HCT116 (cell line): ENCODE data around the gene GID4. TPM values are rescaled to one million over a fixed set of nuclear protein-coding genes. Genes with fewer than 3 reads are reported as not detected.

Source experiments
- ATAC-seq: fragments of 200-7000 bp; cut with Tn5 transposase; 2 replicates; pipeline ENCODE4 v1.9.1; 2020; ENCODE audit warnings: mild to moderate bottlenecking, moderate library complexity
- BruUV-seq: library from RNA; stranded (reverse); fragments of 400-500 nt; replicated peaks from 2 replicates; lab custom pipeline; 2021; lab: Mats Ljungman, UMichigan
- CTCF ChIA-PET: fragments of 300-600 bp; sonication (Branson Sonifier 250); formaldehyde crosslinking; loops from one replicate; lab custom pipeline; 2021; ENCODE audit warnings: antibody characterized with exemption; lab: Charles Lee
- POLR2A ChIA-PET: fragments of 300-600, 350-600 bp; sonication (Branson Sonifier 250); formaldehyde crosslinking; loops from one replicate; lab custom pipeline; 2021; ENCODE audit warnings: antibody characterized with exemption; lab: Charles Lee
- RAD21 ChIA-PET, 2 experiments: fragments of 300-600 bp; sonication (Branson Sonifier 250); formaldehyde crosslinking; loops; one replicate each; lab custom pipeline; 2023; ENCODE audit warnings: low total read pairs in 2 of 2; ENCODE audit not compliant: uncharacterized antibody in 2 of 2, unreplicated experiment in 2 of 2, low non-redundant PET in 1 of 2; lab: Charles Lee
- DNase-seq: peaks from one replicate; pipeline ENCODE4 v3.0.0-alpha.2; 2010; ENCODE audit warnings: low read depth, low spot score
- H2AFZ ChIP-seq: fragments of 200-600 bp; shearing (Covaris generic), sonication (generic); 2 replicates; pipeline ENCODE4 v1.6.1; 2017; ENCODE audit warnings: low read depth, mixed run types, mixed read lengths, antibody characterized with exemption, low read length; ENCODE audit not compliant: poor library complexity, severe bottlenecking
- H3K27ac ChIP-seq: 2 replicates; pipeline ENCODE4 v1.5.1; 2012; ENCODE audit warnings: low read depth, low read length
- H3K27me3 ChIP-seq: fragments of 200-600 bp; sonication (generic); 2 replicates; pipeline ENCODE4 v1.6.1; 2016; ENCODE audit warnings: mixed run types, low read length, mixed read lengths; ENCODE audit not compliant: insufficient read depth
- H3K36me3 ChIP-seq, 2 experiments: fragments of 200-500 bp in 1 of 2; fragments of 200-600 bp in 1 of 2; sonication (Bioruptor generic) in 1 of 2; sonication (generic) in 1 of 2; 2 replicates each; pipeline versions ENCODE4 v1.5.1 to v1.6.1; 2014 to 2016; ENCODE audit warnings: low read length in 2 of 2, inconsistent platforms in 1 of 2, mixed read lengths in 1 of 2, mixed run types in 1 of 2; ENCODE audit not compliant: insufficient read depth in 2 of 2, control insufficient read depth in 1 of 2
- H3K4me1 ChIP-seq, 2 experiments: fragments of 200-600 bp in 1 of 2; sonication (generic) in 1 of 2; 2 replicates each; pipeline versions ENCODE4 v1.5.1 to v1.6.1; 2012 to 2017; ENCODE audit warnings: low read length in 2 of 2, inconsistent platforms in 1 of 2, mild to moderate bottlenecking in 1 of 2, mixed read lengths in 1 of 2, mixed run types in 1 of 2, moderate library complexity in 1 of 2; ENCODE audit not compliant: insufficient read depth in 2 of 2, control insufficient read depth in 1 of 2
- H3K4me2 ChIP-seq: fragments of 200-600 bp; sonication (generic); 2 replicates; pipeline ENCODE4 v1.6.1; 2017; ENCODE audit warnings: mixed run types, low read length, mixed read lengths
- H3K4me3 ChIP-seq, 2 experiments: fragments of 200-600 bp in 1 of 2; sonication (generic) in 1 of 2; replicated peaks in 1 of 2; 2 replicates each; pipeline ENCODE4 v1.5.1; 2011 to 2016; ENCODE audit warnings: low read length in 2 of 2, control low read depth in 1 of 2, low read depth in 1 of 2, mild to moderate bottlenecking in 1 of 2, mixed read lengths in 1 of 2, mixed run types in 1 of 2
- H3K79me2 ChIP-seq: fragments of 200-600 bp; sonication (generic); 2 replicates; pipeline ENCODE4 v1.6.1; 2017; ENCODE audit warnings: mild to moderate bottlenecking, mixed run types, low read length, moderate library complexity, mixed read lengths; ENCODE audit not compliant: insufficient read depth
- H3K9ac ChIP-seq: fragments of 200-600 bp; sonication (generic); 2 replicates; pipeline ENCODE4 v1.6.1; 2016; ENCODE audit warnings: low read length, mixed read lengths
- H3K9me2 ChIP-seq: fragments of 200-600 bp; sonication (generic), shearing (Covaris generic); 2 replicates; pipeline ENCODE4 v1.6.1; 2017; ENCODE audit warnings: mixed run types, mild to moderate bottlenecking, moderate library complexity; ENCODE audit not compliant: insufficient read depth
- H3K9me3 ChIP-seq, 2 experiments: fragments of 200-500 bp in 1 of 2; fragments of 200-600 bp in 1 of 2; sonication (Bioruptor generic) in 1 of 2; sonication (generic) in 1 of 2; 2 replicates each; pipeline ENCODE4 v1.6.1; 2014 to 2017; ENCODE audit warnings: low read length in 2 of 2, mixed read lengths in 2 of 2, inconsistent platforms in 1 of 2, low read depth in 1 of 2, mild to moderate bottlenecking in 1 of 2, mixed run types in 1 of 2, moderate library complexity in 1 of 2; ENCODE audit not compliant: control insufficient read depth in 1 of 2, insufficient read depth in 1 of 2
- H4K20me1 ChIP-seq: fragments of 200-600 bp; sonication (generic), shearing (Covaris generic); 2 replicates; pipeline ENCODE4 v1.6.1; 2017; ENCODE audit warnings: mixed run types, mild to moderate bottlenecking, moderate library complexity; ENCODE audit not compliant: insufficient read depth
- CBX3 ChIP-seq: IDR thresholded peaks from 2 replicates; pipeline ENCODE4 v1.6.1; 2012; ENCODE audit warnings: low read depth
- EZH2 ChIP-seq: fragments of 200-600 bp; sonication (generic); IDR thresholded peaks from 2 replicates; pipeline ENCODE4 v1.6.1; 2017; ENCODE audit warnings: antibody characterized with exemption, mixed run types
- JUND ChIP-seq: IDR thresholded peaks from 2 replicates; pipeline ENCODE4 v1.6.1; 2012
- POLR2AphosphoS5 ChIP-seq: IDR thresholded peaks from 2 replicates; pipeline ENCODE4 v1.6.1; 2011; ENCODE audit warnings: mild to moderate bottlenecking, low read depth, low read length, moderate library complexity
- intact Hi-C: fragments of 100-400 bp; cut with micrococcal nuclease; formaldehyde crosslinking; loops from 2 replicates; pipeline ENCODE4 v1.10.0; 2022
- total RNA-seq: library from RNA; stranded (reverse); gene quantifications from one replicate; pipeline ENCODE4 v1.2.1, GENCODE V29; 2021; ENCODE audit not compliant: unreplicated experiment

GID4 gene
- total RNA-seq, 1 experiment from 2014 or later = 10.8 TPM

- TF ChIP-seq CBX3 = no peak
Measured at GRCh38 chr17:18000030-18000408, 39.2 kb upstream of the GID4 start (continued).

DNA sequence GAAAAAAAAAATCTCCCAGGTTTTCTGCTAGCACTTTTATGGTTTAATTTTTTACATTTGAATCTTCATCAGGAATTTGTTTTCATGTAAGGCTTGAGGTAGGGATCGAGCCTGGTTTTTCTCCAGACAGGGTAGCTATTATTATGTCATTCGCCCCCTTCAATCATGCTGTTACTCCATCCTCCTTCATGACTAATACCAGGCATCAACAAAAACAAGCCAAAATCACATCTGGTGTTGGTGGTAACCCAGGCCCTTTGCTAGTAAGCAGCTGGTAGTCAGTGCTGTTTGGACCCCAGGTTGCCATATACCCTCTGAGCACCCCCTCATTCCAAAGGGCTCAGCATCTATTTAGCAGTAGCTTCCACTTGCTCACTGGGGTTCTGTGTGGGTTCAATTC lies 37.0 kb upstream of the GID4 start:
- Histone ChIP-seq H3K9me3 (no peaks in the 10 kb centered on the region), H3K36me3 (no peaks in the 10 kb centered on the region), H2AFZ (no peak overlapping the region), H3K9me2 (no peaks in the 10 kb centered on the region), H4K20me1 (no peaks in the 10 kb centered on the region), H3K4me2 (no peak overlapping the region), H3K4me3 (no peak overlapping the region), H3K27ac (no peak overlapping the region), H3K27me3 (no peaks in the 10 kb centered on the region), H3K79me2 (no peaks in the 10 kb centered on the region), H3K9ac (no peak overlapping the region), H3K4me1 (0 out of 4 replicates have a peak, but pooled peaks cover 0 to 4% of the 10 kb centered on the region in 2 experiments)
- ATAC-seq (no peak), DNase-seq (no peak)
- ChIA-PET POLR2A (no interaction called here), RAD21 (no interaction called here), CTCF (no interaction called here)
- BruUV-seq = no TSS peak
- intact Hi-C loops = no loop called here
- TF ChIP-seq POLR2AphosphoS5 = no peak

DNA sequence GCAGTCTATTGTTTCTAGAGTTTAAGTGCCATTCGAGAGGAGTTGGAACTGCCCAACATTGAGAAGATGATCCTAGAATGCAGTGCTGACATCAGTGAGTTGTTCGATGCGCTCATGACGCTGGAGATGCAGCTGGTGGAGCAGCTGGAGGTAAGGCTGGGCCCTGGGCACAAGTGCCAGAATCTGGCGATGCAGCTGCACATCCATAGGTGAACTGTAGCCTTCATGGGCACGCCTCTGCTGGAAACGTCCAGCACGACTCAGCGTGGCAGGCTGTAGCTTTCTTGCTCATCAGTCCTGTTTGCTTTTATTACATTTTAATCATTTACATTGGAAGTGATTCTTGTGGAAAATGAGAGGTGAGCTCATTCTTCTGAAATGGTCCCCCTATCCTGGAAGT lies 34.9 kb upstream of the GID4 start:
- Histone ChIP-seq H3K27ac (no peak overlapping the region), H2AFZ (no peak overlapping the region), H3K9me2 (no peaks in the 10 kb centered on the region), H3K9ac (no peak overlapping the region), H3K4me1 (0 out of 4 replicates have a peak, but pooled peaks cover 0 to 4% of the 10 kb centered on the region in 2 experiments), H4K20me1 (no peaks in the 10 kb centered on the region), H3K79me2 (no peaks in the 10 kb centered on the region), H3K27me3 (no peaks in the 10 kb centered on the region), H3K4me2 (no peak overlapping the region), H3K36me3 (no peaks in the 10 kb centered on the region), H3K9me3 (no peaks in the 10 kb centered on the region), H3K4me3 (no peak overlapping the region)
- ChIA-PET RAD21 (no interaction called here), POLR2A (no interaction called here), CTCF (interaction anchor here (2.0 kb wide), 1 partner anchor 14 kb away, joined by 4 read pairs; no protein-coding TSS in a partner anchor)
- no TSS peak for BruUV-seq
- ATAC-seq (no peak), DNase-seq (no peak)
- intact Hi-C loops = no loop called here
- TF ChIP-seq JUND (no peak), EZH2 (no peak)
